ENCODE data around the gene CA10. TPM values are rescaled to one million over a fixed set of nuclear protein-coding genes. Genes with fewer than 3 reads are reported as not detected.

CA10 gene
- total RNA-seq, 1 donor = not detected

GRCh38 chr17:51841669-51842068 lies 316.8 kb downstream of the CA10 start:
- Histone ChIP-seq H3K79me2 (ENCODE audit: insufficient read depth, low read length) (no peaks in the 10 kb centered on the region), H3K36me3 (ENCODE audit: insufficient read depth, low read length) (no peaks in the 10 kb centered on the region), H3K4me1 (ENCODE audit: insufficient read depth, low read length) (no peaks in the 10 kb centered on the region), H3K9me3 (ENCODE audit: low read depth, low read length) (no peaks in the 10 kb centered on the region), H3K27ac (ENCODE audit: low read depth, low read length) (no peak overlapping the region), H3K27me3 (ENCODE audit: insufficient read depth, low read length) (no peaks in the 10 kb centered on the region), H3K4me2 (ENCODE audit: insufficient read depth, low read length) (no peak overlapping the region), H2AFZ (ENCODE audit: low read length) (no peak overlapping the region), H3K4me3 (ENCODE audit: insufficient read depth, low read length) (no peak overlapping the region), H4K20me1 (ENCODE audit: insufficient read depth, low read length) (no peaks in the 10 kb centered on the region)
- DNase-seq (ENCODE audit: insufficient read length, low spot score, missing footprints) = no peak
- no peak for TF ChIP-seq CTCF (IDR thresholded peaks at IDR 0.05; ENCODE audit: extremely low read depth, low read depth, low read length)

- no peaks in the 10 kb centered on the region for H3K36me3 ChIP-seq (ENCODE audit: insufficient read depth, low read length)
- no peaks in the 10 kb centered on the region for H3K9me3 ChIP-seq (ENCODE audit: low read depth, low read length)
- H3K27me3 ChIP-seq (ENCODE audit: insufficient read depth, low read length) = no peaks in the 10 kb centered on the region
- H2AFZ ChIP-seq (ENCODE audit: low read length) = no peak overlapping the region
- DNase-seq (ENCODE audit: insufficient read length, low spot score, missing footprints) = no peak
- H3K79me2 ChIP-seq (ENCODE audit: insufficient read depth, low read length) = no peaks in the 10 kb centered on the region
- no peak overlapping the region for H3K27ac ChIP-seq (ENCODE audit: low read depth, low read length)
- no peaks in the 10 kb centered on the region for H4K20me1 ChIP-seq (ENCODE audit: insufficient read depth, low read length)
- TF ChIP-seq CTCF (IDR thresholded peaks at IDR 0.05; ENCODE audit: extremely low read depth, low read depth, low read length) = no peak
- no peak overlapping the region for H3K4me3 ChIP-seq (ENCODE audit: insufficient read depth, low read length)
- H3K4me2 ChIP-seq (ENCODE audit: insufficient read depth, low read length) = no peak overlapping the region
- no peaks in the 10 kb centered on the region for H3K4me1 ChIP-seq (ENCODE audit: insufficient read depth, low read length)
Observed at GRCh38 chr17:51840688-51841087, 317.8 kb downstream of the CA10 start.

- Histone ChIP-seq H3K4me1 (ENCODE audit: insufficient read depth, low read length) (no peaks in the 10 kb centered on the region), H3K36me3 (ENCODE audit: insufficient read depth, low read length) (no peaks in the 10 kb centered on the region), H3K4me2 (ENCODE audit: insufficient read depth, low read length) (no peak overlapping the region), H3K4me3 (ENCODE audit: insufficient read depth, low read length) (no peak overlapping the region), H3K27me3 (ENCODE audit: insufficient read depth, low read length) (no peaks in the 10 kb centered on the region), H4K20me1 (ENCODE audit: insufficient read depth, low read length) (no peaks in the 10 kb centered on the region), H3K27ac (ENCODE audit: low read depth, low read length) (no peak overlapping the region), H2AFZ (ENCODE audit: low read length) (no peak overlapping the region), H3K9me3 (ENCODE audit: low read depth, low read length) (no peaks in the 10 kb centered on the region), H3K79me2 (ENCODE audit: insufficient read depth, low read length) (no peaks in the 10 kb centered on the region)
- no peak for TF ChIP-seq CTCF (IDR thresholded peaks at IDR 0.05; ENCODE audit: extremely low read depth, low read depth, low read length)
- DNase-seq (ENCODE audit: insufficient read length, low spot score, missing footprints) = no peak
Observed at GRCh38 chr17:51833620-51834019, 324.9 kb downstream of the CA10 start.

GRCh38 chr17:51833045-51833444 lies 325.5 kb downstream of the CA10 start:
- Histone ChIP-seq H3K4me1 (ENCODE audit: insufficient read depth, low read length) (no peaks in the 10 kb centered on the region), H3K4me2 (ENCODE audit: insufficient read depth, low read length) (no peak overlapping the region), H3K9me3 (ENCODE audit: low read depth, low read length) (no peaks in the 10 kb centered on the region), H3K27ac (ENCODE audit: low read depth, low read length) (no peak overlapping the region), H3K36me3 (ENCODE audit: insufficient read depth, low read length) (no peaks in the 10 kb centered on the region), H3K79me2 (ENCODE audit: insufficient read depth, low read length) (no peaks in the 10 kb centered on the region), H3K27me3 (ENCODE audit: insufficient read depth, low read length) (no peaks in the 10 kb centered on the region), H2AFZ (ENCODE audit: low read length) (no peak overlapping the region), H4K20me1 (ENCODE audit: insufficient read depth, low read length) (no peaks in the 10 kb centered on the region), H3K4me3 (ENCODE audit: insufficient read depth, low read length) (no peak overlapping the region)
- no peak for TF ChIP-seq CTCF (IDR thresholded peaks at IDR 0.05; ENCODE audit: extremely low read depth, low read depth, low read length)
- no peak for DNase-seq (ENCODE audit: insufficient read length, low spot score, missing footprints)
